ENCODE measurements around the gene GALNT7. TPM values are rescaled to one million over a fixed set of nuclear protein-coding genes. Genes with fewer than 3 reads are reported as not detected.

GALNT7 gene
- total and polyA plus RNA-seq, 10 of the 15 experiments (the other 5 are each of a cell fraction or from before 2014, with no cell fraction given): 14.2 to 33.2 (median 28.9) TPM

- no TSS peak for BruUV-seq (replicated peaks)
- in situ Hi-C loops (cut with MboI): no loop called here
- 98% methylated on average over 5 of the region's 5 CpGs for WGBS (ENCODE audit: insufficient coverage, insufficient replicate concordance, low lambda C conversion rate, missing lambda C conversion rate)
- no peaks in the 10 kb centered on the region; the same call in 1 of the 3 replicates for H3K9me3 ChIP-seq (replicated peaks; ENCODE audit: control insufficient read depth, insufficient read depth, low read length)
- RAD21 ChIA-PET (ENCODE audit: unreplicated experiment): no interaction called here
- peaks cover 0 to 4% of the 10 kb centered on the region in 2 experiments; a peak in 1 of 4 replicates for H3K36me3 ChIP-seq (ENCODE audit: control insufficient read depth in 2 of 2, insufficient read depth in 2 of 2, low read length in 1 of 2)
- H3K4me3 ChIP-seq: no peak overlapping the region
- FAIRE-seq: no peak
- no peaks in the 10 kb centered on the region for H3K27me3 ChIP-seq (replicated peaks in 1 of 2; ENCODE audit: control insufficient read depth in 2 of 2, insufficient read depth in 2 of 2, low read length in 1 of 2)
- H3K9ac ChIP-seq (ENCODE audit: control insufficient read depth, insufficient read depth, low read length): no peak overlapping the region
- no peak for ATAC-seq
- H3K27ac ChIP-seq (ENCODE audit: control insufficient read depth, insufficient read depth): no peak overlapping the region
- no peaks in the 10 kb centered on the region for H4K20me1 ChIP-seq (ENCODE audit: control insufficient read depth, insufficient read depth)
- no peak overlapping the region for H2AFZ ChIP-seq (ENCODE audit: control insufficient read depth, low read depth, low read length)
- DNase-seq (ENCODE audit: low read depth, low spot score): no peak
- TF ChIP-seq BMI1 (IDR thresholded peaks at IDR 0.05; ENCODE audit: borderline replicate concordance) (no peak), POLR2AphosphoS2 (IDR thresholded peaks at IDR 0.05; ENCODE audit: low read depth, low read length) (no peak), BACH1 (IDR thresholded peaks at IDR 0.05; ENCODE audit: borderline replicate concordance) (no peak), LARP7 (IDR thresholded peaks at IDR 0.05) (no peak), CHD2 (IDR thresholded peaks at IDR 0.05; ENCODE audit: borderline replicate concordance, low read depth, low read length) (no peak), ZBTB33 (IDR thresholded peaks at IDR 0.05) (no peak), ZBTB11 (CRISPR knock-in tag; IDR thresholded peaks at IDR 0.05) (no peak), SPI1 (IDR thresholded peaks at IDR 0.05; ENCODE audit: borderline replicate concordance, insufficient read depth, low read depth, low read length) (no peak)
- TF ChIP-seq, protein P1, sequence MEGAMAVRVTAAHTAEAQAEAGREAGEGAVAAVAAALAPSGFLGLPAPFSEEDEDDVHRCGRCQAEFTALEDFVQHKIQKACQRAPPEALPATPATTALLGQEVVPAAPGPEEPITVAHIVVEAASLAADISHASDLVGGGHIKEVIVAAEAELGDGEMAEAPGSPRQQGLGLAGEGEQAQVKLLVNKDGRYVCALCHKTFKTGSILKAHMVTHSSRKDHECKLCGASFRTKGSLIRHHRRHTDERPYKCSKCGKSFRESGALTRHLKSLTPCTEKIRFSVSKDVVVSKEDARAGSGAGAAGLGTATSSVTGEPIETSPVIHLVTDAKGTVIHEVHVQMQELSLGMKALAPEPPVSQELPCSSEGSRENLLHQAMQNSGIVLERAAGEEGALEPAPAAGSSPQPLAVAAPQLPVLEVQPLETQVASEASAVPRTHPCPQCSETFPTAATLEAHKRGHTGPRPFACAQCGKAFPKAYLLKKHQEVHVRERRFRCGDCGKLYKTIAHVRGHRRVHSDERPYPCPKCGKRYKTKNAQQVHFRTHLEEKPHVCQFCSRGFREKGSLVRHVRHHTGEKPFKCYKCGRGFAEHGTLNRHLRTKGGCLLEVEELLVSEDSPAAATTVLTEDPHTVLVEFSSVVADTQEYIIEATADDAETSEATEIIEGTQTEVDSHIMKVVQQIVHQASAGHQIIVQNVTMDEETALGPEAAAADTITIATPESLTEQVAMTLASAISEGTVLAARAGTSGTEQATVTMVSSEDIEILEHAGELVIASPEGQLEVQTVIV (IDR thresholded peaks at IDR 0.05; ENCODE audit: borderline replicate concordance, partially characterized antibody): no peak
- TF ChIP-seq, protein P2, sequence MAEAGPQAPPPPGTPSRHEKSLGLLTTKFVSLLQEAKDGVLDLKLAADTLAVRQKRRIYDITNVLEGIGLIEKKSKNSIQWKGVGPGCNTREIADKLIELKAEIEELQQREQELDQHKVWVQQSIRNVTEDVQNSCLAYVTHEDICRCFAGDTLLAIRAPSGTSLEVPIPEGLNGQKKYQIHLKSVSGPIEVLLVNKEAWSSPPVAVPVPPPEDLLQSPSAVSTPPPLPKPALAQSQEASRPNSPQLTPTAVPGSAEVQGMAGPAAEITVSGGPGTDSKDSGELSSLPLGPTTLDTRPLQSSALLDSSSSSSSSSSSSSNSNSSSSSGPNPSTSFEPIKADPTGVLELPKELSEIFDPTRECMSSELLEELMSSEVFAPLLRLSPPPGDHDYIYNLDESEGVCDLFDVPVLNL (IDR thresholded peaks at IDR 0.05; ENCODE audit: low read depth, low read length): no peak
- CTCF ChIA-PET: interaction anchor here (1.0 to 1.1 kb wide), 2 partner anchors 24 to 220 kb away, joined by 4 read pairs; no protein-coding TSS in a partner anchor
- SMC1A ChIA-PET (ENCODE audit: uncharacterized antibody, unreplicated experiment): interaction anchor here (1.4 kb wide), 1 partner anchor 24 kb away, joined by 3 read pairs; no protein-coding TSS in a partner anchor
- no peak overlapping the region for H3K4me2 ChIP-seq (ENCODE audit: control insufficient read depth, insufficient read depth)
- peaks cover 1% of the 10 kb centered on the region for H3K79me2 ChIP-seq (ENCODE audit: control insufficient read depth, insufficient read depth, low read length)
- intact Hi-C loops (cut with micrococcal nuclease; ENCODE audit: unreplicated experiment): no loop called here
- POLR2A ChIA-PET: no interaction called here
- H3K4me1 ChIP-seq (ENCODE audit: control insufficient read depth, insufficient read depth, low read length): no peaks in the 10 kb centered on the region
Observed at GRCh38 chr4:173233857-173234256, 65.2 kb downstream of the GALNT7 start.

Measured in GM12878 (cell line).